ENCODE data around the gene TMIE.
"Not testable (repeated sequence)": the region's sequence is repeated elsewhere in the genome, so short reads cannot be mapped to it uniquely, and the experiment has no call there.

Gene TMIE

GRCh38 chr3:46729038-46729437, 27.8 kb downstream of the TMIE start:
- no peak for DNase-seq

GRCh38 chr3:46730819-46731218, 29.6 kb downstream of the TMIE start:
- DNase-seq, result no peak

DNA sequence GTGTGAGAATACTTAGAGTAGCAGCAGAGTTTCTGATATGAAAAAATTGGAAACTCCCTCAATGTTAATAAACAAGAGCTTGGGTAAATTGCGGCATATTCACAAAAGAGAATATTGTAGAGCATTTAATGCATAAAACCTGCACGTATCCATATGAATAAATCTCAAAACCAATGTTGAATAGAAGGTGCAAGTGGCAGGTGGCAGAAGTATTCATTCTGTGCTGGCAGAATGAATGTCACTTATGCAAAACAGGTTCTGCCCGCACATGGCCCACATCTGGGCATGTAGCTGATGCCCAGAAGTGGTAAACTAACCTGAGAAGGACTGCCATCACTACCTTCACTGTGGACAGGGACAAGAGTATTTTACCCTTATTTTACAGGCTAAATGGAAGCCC, 30.6 kb downstream of the TMIE start:
- no peak for DNase-seq

DNA sequence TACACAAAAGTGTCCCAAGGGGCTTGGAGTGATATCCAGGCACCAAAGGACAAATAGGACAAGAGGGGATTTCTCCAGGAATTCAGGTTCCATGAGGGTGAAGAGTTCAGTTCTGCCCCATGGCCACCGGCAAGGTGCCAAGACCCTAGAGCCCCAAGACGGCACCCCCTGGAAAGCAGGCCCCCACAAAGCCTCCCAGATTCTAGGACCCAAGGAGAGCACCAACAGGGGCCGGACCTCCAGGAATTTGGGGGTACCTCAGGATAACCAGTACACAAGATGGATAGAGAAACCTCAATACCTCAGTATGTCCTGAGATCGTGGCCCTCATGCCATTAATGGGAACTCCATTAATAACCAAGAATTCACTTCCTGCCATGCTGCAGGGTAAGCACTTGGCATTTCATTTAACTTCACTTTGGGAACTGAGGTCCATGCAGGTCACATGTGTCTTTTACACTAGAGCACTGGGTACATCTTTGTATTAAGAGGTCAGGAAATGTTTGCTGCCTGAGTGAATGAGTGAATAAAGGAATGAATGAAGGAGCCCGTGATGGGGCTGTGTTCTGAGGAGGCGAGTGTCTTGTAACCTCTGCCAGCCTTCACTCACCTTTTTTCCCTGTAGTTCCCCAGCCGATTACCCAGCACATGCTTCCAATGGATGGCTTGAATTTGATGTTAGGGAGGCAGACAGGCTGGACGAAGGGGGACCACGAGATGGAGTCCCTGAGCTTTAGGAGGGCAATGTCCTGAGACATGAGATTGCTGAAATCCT, 32.0 kb downstream of the TMIE start:
- no peak for DNase-seq

- no peak for DNase-seq
Observed at GRCh38 chr3:46734773-46735172, 33.6 kb downstream of the TMIE start.

GRCh38 chr3:46736006-46736872, 35.0 kb downstream of the TMIE start:
- no peak for DNase-seq

DNA sequence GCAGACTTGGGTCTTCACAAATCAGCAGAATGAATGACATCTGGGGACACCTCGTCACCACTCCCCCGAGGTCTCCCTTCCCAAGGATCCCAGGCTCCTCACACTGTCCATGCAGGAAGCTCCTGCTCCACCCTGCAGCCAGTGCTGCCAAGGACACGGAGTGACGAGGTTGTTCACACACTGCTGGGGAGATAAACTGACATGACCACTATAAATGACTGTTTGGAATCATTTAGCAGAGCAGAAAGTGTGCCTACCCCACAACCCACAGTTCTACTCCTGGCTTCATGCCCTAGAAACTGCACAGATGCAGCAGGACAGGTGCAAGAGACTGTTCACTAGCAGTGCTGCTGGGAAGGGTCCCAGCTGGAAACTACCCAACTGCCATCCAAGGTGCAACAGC, 36.1 kb downstream of the TMIE start:
- no peak for DNase-seq

DNA sequence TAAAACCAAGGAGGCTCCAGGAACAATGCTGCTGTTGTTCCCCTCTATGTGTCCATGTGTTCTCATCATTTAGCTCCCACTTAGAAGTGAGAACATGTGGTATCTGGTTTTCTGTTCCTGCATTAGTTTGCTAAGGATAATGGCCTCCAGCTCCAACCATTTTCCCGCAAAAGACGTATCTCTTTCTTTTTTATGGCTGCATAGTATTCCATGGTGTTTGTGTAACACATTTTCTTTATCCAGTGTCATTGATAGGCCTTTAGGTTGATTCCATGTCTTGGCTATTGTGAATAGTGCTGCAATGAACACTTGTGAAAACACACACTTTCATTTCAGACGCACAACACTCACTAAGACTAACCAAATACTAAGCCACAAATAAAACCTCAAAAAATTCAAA, 38.4 kb downstream of the TMIE start:
- DNase-seq, result not testable (repeated sequence)

DNA sequence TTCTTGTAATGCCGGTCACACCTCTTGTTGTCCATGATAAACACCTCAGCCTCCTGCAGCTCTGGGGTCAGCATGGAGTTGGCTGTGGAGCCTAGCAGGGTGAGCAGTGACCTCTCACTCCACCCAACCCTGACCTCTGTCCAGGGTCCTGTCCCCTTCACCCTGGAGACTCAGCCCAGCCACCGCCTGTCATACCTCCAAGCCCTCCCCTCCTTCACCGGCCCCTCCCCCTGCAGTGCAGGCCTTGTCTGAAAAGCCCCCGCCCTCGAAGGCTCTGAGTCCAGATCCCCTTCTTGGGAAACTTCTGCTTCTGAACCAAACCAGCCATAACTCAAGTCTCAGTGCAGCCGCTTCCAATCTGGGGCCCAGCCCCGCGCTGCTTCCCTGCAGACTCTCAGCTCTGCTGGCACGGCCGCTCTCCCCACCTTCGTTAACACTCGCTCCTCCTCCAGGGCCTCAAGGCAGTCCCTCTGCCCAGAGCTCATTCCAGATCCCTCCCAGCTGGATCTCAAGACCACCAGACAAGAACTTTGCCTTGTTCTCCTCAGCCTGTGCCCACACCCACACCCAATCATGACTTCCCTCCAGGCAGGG, 41.9 kb downstream of the TMIE start:
- DNase-seq, result no peak

DNA sequence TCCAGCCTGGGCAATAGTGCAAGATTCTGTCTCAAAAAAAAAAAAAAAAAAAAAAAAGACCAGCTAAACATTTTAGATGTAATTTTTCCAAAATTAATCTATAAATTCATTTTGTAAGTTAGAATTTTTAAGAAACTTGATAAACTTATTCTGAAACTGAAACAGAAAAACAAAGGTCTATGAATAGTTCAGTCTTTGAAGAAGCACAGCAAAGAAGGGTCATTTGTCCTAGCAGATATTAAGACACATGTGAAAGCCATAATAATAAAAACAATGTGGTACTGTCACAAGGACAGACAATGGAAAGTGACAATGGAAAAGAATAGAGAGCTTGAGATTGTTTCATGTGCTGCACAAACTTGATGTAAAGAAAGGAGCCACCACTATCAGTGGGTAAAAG, 45.5 kb downstream of the TMIE start:
- no peak for DNase-seq

GRCh38 chr3:46748170-46748569, 47.0 kb downstream of the TMIE start:
- DNase-seq, result no peak

GRCh38 chr3:46749129-46749528, 47.9 kb downstream of the TMIE start:
- DNase-seq, result no peak

DNA sequence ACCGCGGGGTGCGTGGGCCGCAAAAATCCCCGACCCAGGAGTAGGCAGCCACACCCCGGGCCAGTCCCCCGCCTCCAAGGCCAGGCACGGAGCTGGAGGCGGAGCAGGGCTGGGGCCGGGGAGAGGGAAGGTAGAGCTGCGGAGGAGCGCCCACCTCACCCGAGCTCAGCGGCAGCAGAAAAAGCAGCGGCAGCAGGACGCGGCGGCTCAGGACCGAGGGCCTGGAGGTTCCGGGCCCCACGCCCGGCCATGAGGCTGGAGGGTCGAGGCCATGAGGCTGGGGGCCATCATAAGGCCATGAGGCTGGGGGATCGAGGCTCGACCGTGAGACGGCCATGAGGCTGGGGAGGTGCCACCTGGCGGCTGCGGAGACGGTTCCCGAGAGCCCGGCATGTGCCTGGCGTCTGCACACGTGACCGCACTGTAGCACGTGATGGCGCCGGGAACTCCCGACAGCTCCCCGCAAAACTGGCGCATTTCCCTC, 49.4 kb downstream of the TMIE start:
- DNase-seq, result no peak

GRCh38 chr3:46753127-46753526, 51.9 kb downstream of the TMIE start:
- not testable (repeated sequence) for DNase-seq

DNA sequence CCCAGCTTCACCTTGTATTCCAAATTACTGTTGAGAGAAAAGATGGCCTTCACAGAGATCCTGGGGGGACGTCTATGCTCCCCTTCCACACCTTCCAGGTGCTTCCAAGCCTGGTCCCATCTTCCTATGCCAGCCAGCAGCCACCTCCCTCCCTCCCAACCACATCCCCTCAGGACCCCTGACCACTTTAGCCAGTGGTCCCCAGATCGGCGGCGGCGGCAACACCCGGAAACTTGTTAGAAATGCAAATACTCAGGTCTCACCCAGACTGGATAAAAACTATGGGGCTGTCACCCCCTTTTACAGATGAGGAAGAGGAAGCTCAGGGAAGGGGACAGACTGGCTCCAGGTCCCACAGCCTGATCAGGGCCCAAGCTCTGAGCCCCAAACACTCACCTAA, 54.5 kb downstream of the TMIE start:
- DNase-seq, result no peak

DNA sequence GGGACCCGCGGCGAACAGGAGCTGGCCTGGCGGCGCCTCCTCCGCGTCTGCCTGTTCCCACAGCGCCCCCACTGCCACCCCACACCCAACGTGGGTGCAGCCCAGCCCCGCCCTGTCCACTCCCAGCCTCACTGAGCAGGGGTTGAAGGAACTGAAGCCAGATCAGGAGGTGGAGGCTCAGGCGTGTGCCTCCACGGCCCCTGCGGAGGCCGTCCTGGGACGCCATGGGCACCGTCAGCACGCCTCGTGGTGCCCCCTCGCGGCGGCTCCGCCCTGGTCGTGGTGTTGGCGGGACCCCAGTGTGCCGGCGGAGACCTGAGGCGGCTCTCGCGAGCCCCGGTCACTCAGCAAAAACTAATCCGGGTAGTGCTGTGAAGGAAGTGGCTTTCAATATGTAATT, 55.5 kb downstream of the TMIE start:
- DNase-seq, result no peak

DNA sequence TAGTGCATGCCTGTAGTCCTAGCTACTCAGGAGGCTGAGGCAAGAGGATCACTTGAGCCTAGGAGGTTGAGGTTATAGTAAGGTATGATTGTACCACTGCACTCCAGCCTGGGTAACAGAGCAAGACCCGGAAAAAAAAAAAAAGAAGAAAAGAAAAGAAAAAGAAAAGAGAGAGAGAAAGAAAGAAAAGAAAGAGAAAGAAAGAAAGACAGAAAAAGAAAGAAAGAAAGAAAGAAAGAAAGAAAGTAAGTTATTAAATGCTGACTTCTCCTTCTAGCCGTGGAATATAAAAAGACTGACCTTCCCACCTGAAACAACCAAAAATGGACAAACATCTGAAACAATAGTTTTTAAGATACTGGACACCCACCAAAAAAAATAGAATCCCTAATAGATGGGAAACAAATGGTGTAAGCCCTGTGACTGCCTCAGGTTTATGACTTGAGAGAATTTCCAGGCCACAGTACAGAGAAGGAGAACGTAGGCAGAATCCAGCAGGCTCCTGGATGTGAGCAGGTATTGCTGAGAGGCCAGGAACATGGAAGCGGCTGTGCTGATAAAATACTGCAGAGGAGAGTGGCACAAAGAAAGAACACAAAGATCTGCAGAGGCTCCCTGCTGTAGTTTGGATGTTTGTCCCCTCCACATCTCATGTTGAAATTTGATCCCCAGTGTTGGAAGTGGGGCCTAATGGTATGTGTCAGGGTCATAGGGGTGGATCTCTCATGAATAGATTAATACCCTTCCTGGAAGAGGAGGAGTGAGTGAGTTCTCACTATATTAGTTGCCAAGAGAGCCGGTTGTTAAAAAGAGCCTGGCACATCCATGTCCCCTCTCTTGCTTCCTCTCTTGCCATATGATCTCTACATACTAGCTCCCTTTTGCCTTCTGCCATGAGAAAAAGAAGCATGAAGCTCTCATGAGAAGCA, 58.3 kb downstream of the TMIE start:
- DNase-seq, result no peak
